Measurements from ENCODE around the gene VTI1A. TPM values are rescaled to one million over a fixed set of nuclear protein-coding genes. Genes with fewer than 3 reads are reported as not detected.

VTI1A gene
- total and polyA plus RNA-seq, 2 of the 13 experiments (the other 11 are each of a cell fraction or from before 2014, with no cell fraction given), result 11.7 to 32.7 TPM

GRCh38 chr10:112663234-112664125, 216.5 kb downstream of the VTI1A start:
- no peak for FAIRE-seq
- CTCF ChIA-PET (ENCODE audit: low intra/inter-chr PET ratio, low total read pairs), result no interaction called here
- in situ Hi-C loops (cut with HindIII; ENCODE audit: extremely low pct_ligation_motif_present, low pct_unique_long_range_greater_than_20kb), result no loop called here

More at GRCh38 chr10:112663234-112664125, 216.5 kb downstream of the VTI1A start:
- no peak overlapping the region for H3K4me2 ChIP-seq (ENCODE audit: low read depth, low read length)
- no peak overlapping the region for H2AFZ ChIP-seq (ENCODE audit: low read length)
- ATAC-seq (no peak), DNase-seq (ENCODE audit: low spot score) (peak; percentile 10)
- H4K20me1 ChIP-seq (ENCODE audit: insufficient read depth, low read length), result no peaks in the 10 kb centered on the region
- H3K9me3 ChIP-seq (ENCODE audit: low read length), result no peaks in the 10 kb centered on the region
- peaks cover 34% of the 10 kb centered on the region for H3K4me1 ChIP-seq (ENCODE audit: insufficient read depth, low read length)
- peaks cover 0 to 5% of the 10 kb centered on the region in 2 experiments; a peak in 1 of 5 replicates for H3K36me3 ChIP-seq (replicated peaks in 1 of 2; ENCODE audit: control insufficient read depth in 1 of 2, insufficient read depth in 2 of 2, low read length in 2 of 2)
- no peak overlapping the region for H3K9ac ChIP-seq (ENCODE audit: insufficient read depth, low read depth, low read length)
- POLR2A ChIA-PET, result no interaction called here
- no peaks in the 10 kb centered on the region for H3K27me3 ChIP-seq (ENCODE audit: control insufficient read depth in 1 of 2, insufficient read depth in 2 of 2, low read length in 2 of 2)
- H3K27ac ChIP-seq (ENCODE audit: extremely low read length, insufficient read depth, low read length), result no peak overlapping the region
- intact Hi-C loops (cut with micrococcal nuclease; ENCODE audit: unreplicated experiment), result no loop called here
- H3K79me2 ChIP-seq (ENCODE audit: insufficient read depth, low read length), result no peaks in the 10 kb centered on the region
- WGBS (ENCODE audit: low lambda C conversion rate), result 87% methylated on average over 6 of the region's 6 CpGs
- TF ChIP-seq TGIF2 (CRISPR knock-in tag; IDR thresholded peaks at IDR 0.05) (no peak), KMT2A (CRISPR knock-in tag; IDR thresholded peaks at IDR 0.05) (no peak), PATZ1 (CRISPR knock-in tag; IDR thresholded peaks at IDR 0.05) (no peak), REPIN1 (CRISPR knock-in tag; IDR thresholded peaks at IDR 0.05; ENCODE audit: borderline replicate concordance, low read depth) (no peak), HCFC1 (IDR thresholded peaks at IDR 0.05; ENCODE audit: low read depth, low read length) (no peak), JARID2 (CRISPR knock-in tag; IDR thresholded peaks at IDR 0.05; ENCODE audit: insufficient replicate concordance) (no peak), NFE2L1 (CRISPR knock-in tag; IDR thresholded peaks at IDR 0.05; ENCODE audit: borderline replicate concordance) (no peak), MED13 (CRISPR knock-in tag; IDR thresholded peaks at IDR 0.05) (no peak), ZNF883 (CRISPR knock-in tag; IDR thresholded peaks at IDR 0.05; ENCODE audit: not compliant biosample characterization) (no peak), ZNF605 (CRISPR knock-in tag; IDR thresholded peaks at IDR 0.05) (no peak), BORCS8-MEF2B (CRISPR knock-in tag; IDR thresholded peaks at IDR 0.05) (no peak)
- no TSS peak for BruUV-seq (replicated peaks)
- H3K4me3 ChIP-seq (replicated peaks in 1 of 3; ENCODE audit: insufficient read depth in 1 of 3, low read depth in 2 of 3, low read length in 3 of 3), result no peak overlapping the region

All from HepG2 (cell line).